H9 (cell line): ENCODE measurements around the gene PLCL1. TPM values are rescaled to one million over a fixed set of nuclear protein-coding genes. Genes with fewer than 3 reads are reported as not detected.

Source experiments
- DNase-seq: peaks from one replicate; pipeline ENCODE4 v3.0.0-alpha.2; 2017
- H2AFZ ChIP-seq: one replicate; pipeline ENCODE4 v1.6.1; 2013; ENCODE audit warnings: mild to moderate bottlenecking, low read length, control low read depth, moderate library complexity
- H2AK5ac ChIP-seq: 2 replicates; pipeline ENCODE4 v1.6.1; 2013; ENCODE audit warnings: low read length, control low read depth, mixed read lengths; ENCODE audit not compliant: insufficient read length
- H2BK120ac ChIP-seq: one replicate; pipeline ENCODE4 v1.6.1; 2013; ENCODE audit warnings: low read depth, mild to moderate bottlenecking, low read length, control low read depth, inconsistent platforms; ENCODE audit not compliant: poor library complexity, severe bottlenecking
- H2BK12ac ChIP-seq: 2 replicates; pipeline ENCODE4 v1.6.1; 2013; ENCODE audit warnings: low read length, control low read depth, mixed read lengths, low read depth; ENCODE audit not compliant: insufficient read length
- H2BK15ac ChIP-seq: 2 replicates; pipeline ENCODE4 v1.6.1; 2013; ENCODE audit warnings: low read depth, low read length, control low read depth
- H2BK20ac ChIP-seq: one replicate; pipeline ENCODE4 v1.6.1; 2013; ENCODE audit warnings: low read depth, mild to moderate bottlenecking, low read length, control low read depth, inconsistent platforms; ENCODE audit not compliant: poor library complexity, severe bottlenecking
- H2BK5ac ChIP-seq: 2 replicates; pipeline ENCODE4 v1.6.1; 2013; ENCODE audit warnings: low read length, control low read depth, mixed read lengths; ENCODE audit not compliant: insufficient read length
- H3K14ac ChIP-seq: 2 replicates; pipeline ENCODE4 v1.6.1; 2013; ENCODE audit warnings: low read length, control low read depth; ENCODE audit not compliant: insufficient read depth
- H3K18ac ChIP-seq: 2 replicates; pipeline ENCODE4 v1.6.1; 2013; ENCODE audit warnings: low read depth, mild to moderate bottlenecking, mixed read lengths, low read length, control low read depth; ENCODE audit not compliant: insufficient read length
- H3K23ac ChIP-seq: 2 replicates; pipeline ENCODE4 v1.6.1; 2013; ENCODE audit warnings: low read length, control low read depth, mixed read lengths, low read depth; ENCODE audit not compliant: insufficient read length
- H3K23me2 ChIP-seq: 2 replicates; pipeline ENCODE4 v1.6.1; 2013; ENCODE audit warnings: low read depth, mild to moderate bottlenecking, mixed read lengths, low read length, control low read depth; ENCODE audit not compliant: insufficient read length, poor library complexity, severe bottlenecking
- H3K27ac ChIP-seq: 2 replicates; pipeline ENCODE4 v1.5.1; 2013; ENCODE audit warnings: low read length, control low read depth, mixed read lengths, low read depth; ENCODE audit not compliant: insufficient read length
- H3K27me3 ChIP-seq: 2 replicates; pipeline ENCODE4 v1.6.1; 2013; ENCODE audit warnings: low read length, control low read depth, inconsistent platforms; ENCODE audit not compliant: insufficient read depth
- H3K4ac ChIP-seq: 2 replicates; pipeline ENCODE4 v1.6.1; 2013; ENCODE audit warnings: low read depth, mild to moderate bottlenecking, control low read depth, inconsistent platforms, low read length, moderate library complexity
- H3K4me1 ChIP-seq: 2 replicates; pipeline ENCODE4 v1.6.1; 2013; ENCODE audit warnings: low read length, control low read depth, inconsistent platforms; ENCODE audit not compliant: insufficient read depth
- H3K4me2 ChIP-seq: 2 replicates; pipeline ENCODE4 v1.6.1; 2013; ENCODE audit warnings: low read length, control low read depth, mixed read lengths; ENCODE audit not compliant: insufficient read length, insufficient read depth
- H3K56ac ChIP-seq: 2 replicates; pipeline ENCODE4 v1.6.1; 2013; ENCODE audit warnings: low read depth, mild to moderate bottlenecking, mixed read lengths, low read length, control low read depth; ENCODE audit not compliant: insufficient read length
- H3K79me1 ChIP-seq: 2 replicates; pipeline ENCODE4 v1.6.1; 2013; ENCODE audit warnings: low read depth, mild to moderate bottlenecking, moderate library complexity, low read length, control low read depth, inconsistent platforms; ENCODE audit not compliant: insufficient read depth, poor library complexity, severe bottlenecking
- H3K79me2 ChIP-seq: 2 replicates; pipeline ENCODE4 v1.6.1; 2013; ENCODE audit warnings: low read length, control low read depth, inconsistent platforms; ENCODE audit not compliant: insufficient read depth
- H3K9ac ChIP-seq: 2 replicates; pipeline ENCODE4 v1.6.1; 2013; ENCODE audit warnings: low read length, control low read depth, mixed read lengths; ENCODE audit not compliant: insufficient read length; ENCODE audit errors: extremely low read depth
- H3K9me3 ChIP-seq: one replicate; pipeline ENCODE4 v1.6.1; 2013; ENCODE audit warnings: low read depth, low read length, inconsistent platforms; ENCODE audit not compliant: control insufficient read depth
- H3T11ph ChIP-seq: one replicate; pipeline ENCODE4 v1.6.1; 2013; ENCODE audit warnings: mild to moderate bottlenecking, low read length, control low read depth, inconsistent platforms
- H4K20me1 ChIP-seq: one replicate; pipeline ENCODE4 v1.6.1; 2013; ENCODE audit not compliant: control insufficient read depth, insufficient read length, insufficient read depth
- H4K5ac ChIP-seq: 2 replicates; pipeline ENCODE4 v1.6.1; 2013; ENCODE audit warnings: low read depth, mild to moderate bottlenecking, mixed read lengths, low read length, control low read depth; ENCODE audit not compliant: insufficient read length
- H4K8ac ChIP-seq: replicated peaks from 2 replicates; pipeline ENCODE4 v1.6.1; 2013; ENCODE audit warnings: low read length, control low read depth, mixed read lengths, low read depth; ENCODE audit not compliant: insufficient read length
- H4K91ac ChIP-seq: 2 replicates; pipeline ENCODE4 v1.6.1; 2013; ENCODE audit warnings: low read depth, mild to moderate bottlenecking, moderate library complexity, mixed read lengths, low read length, control low read depth; ENCODE audit not compliant: insufficient read length
- H3K27ac Mint-ChIP-seq, 3 experiments: 2 replicates in 2 of 3; 3 replicates in 1 of 3; pipeline ENCODE4 v1.8.0; 2020 to 2021; ENCODE audit warnings: mixed read lengths in 3 of 3, mild to moderate bottlenecking in 1 of 3, moderate library complexity in 1 of 3
- H3K27me3 Mint-ChIP-seq: 2 replicates; pipeline ENCODE4 v1.8.0; 2021; ENCODE audit warnings: low read depth, mild to moderate bottlenecking, moderate library complexity, mixed read lengths
- H3K36me3 Mint-ChIP-seq, 3 experiments: 2 replicates in 2 of 3; 3 replicates in 1 of 3; pipeline ENCODE4 v1.8.0; 2020 to 2021; ENCODE audit warnings: low read depth in 3 of 3, mixed read lengths in 3 of 3; ENCODE audit not compliant: insufficient read depth in 1 of 3
- H3K4me1 Mint-ChIP-seq, 2 experiments: 2 replicates each; pipeline ENCODE4 v1.8.0; 2020; ENCODE audit warnings: mixed read lengths in 2 of 2
- H3K4me3 Mint-ChIP-seq, 2 experiments: 2 replicates in 1 of 2; 3 replicates in 1 of 2; pipeline ENCODE4 v1.8.0; 2020 to 2021; ENCODE audit warnings: mild to moderate bottlenecking in 2 of 2, mixed read lengths in 2 of 2, moderate library complexity in 1 of 2
- H3K9me3 Mint-ChIP-seq, 2 experiments: 2 replicates in 1 of 2; 3 replicates in 1 of 2; pipeline ENCODE4 v1.8.0; 2020; ENCODE audit warnings: mild to moderate bottlenecking in 2 of 2, mixed read lengths in 2 of 2, moderate library complexity in 1 of 2
- WGBS: extraction: QIAGEN DNeasy Blood & Tissue Kit; methylation state at CpG from one replicate; pipeline ENCODE4 v1.1.7; 2013; ENCODE audit warnings: missing lambda C conversion rate, low lambda C conversion rate, mixed read lengths; ENCODE audit not compliant: insufficient read length; ENCODE audit errors: extremely low coverage; 5-methylcytosine and 5-hydroxymethylcytosine counted together
- total RNA-seq: library from RNA; stranded (reverse); gene quantifications from 2 replicates; pipeline ENCODE4 v1.2.1, GENCODE V29; 2021
- TF ChIP-seq, protein P1 (sequence below): fragments of 200-600 bp; sonication (generic); conservative IDR thresholded peaks from 3 replicates; pipeline ENCODE4 v1.8.0; 2021; ENCODE audit warnings: antibody characterized with exemption, mild to moderate bottlenecking

Gene PLCL1
- total RNA-seq, 1 experiment from 2014 or later: 0.04 TPM

DNA sequence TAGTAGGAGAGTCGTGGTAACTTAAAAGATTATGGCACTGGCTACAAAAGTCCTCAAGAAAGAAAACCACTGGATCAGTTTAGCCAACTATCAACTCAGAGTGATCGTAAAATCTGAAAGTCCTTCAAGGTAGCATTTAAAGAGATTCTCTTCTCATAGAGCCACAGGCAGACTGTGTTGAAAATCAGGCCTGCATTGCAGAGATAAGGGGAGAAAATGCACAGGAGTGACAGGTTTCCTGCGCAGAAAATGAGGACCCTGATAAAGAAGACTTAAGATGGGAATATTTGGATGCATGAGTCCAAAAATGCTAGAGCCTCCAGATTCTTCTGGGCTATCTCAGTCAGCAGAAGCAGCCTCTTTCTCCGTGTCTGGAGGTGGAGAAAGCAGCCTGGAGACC, 360.9 kb downstream of the PLCL1 start:
- Histone ChIP-seq H4K8ac (no peak overlapping the region), H2BK15ac (no peak overlapping the region), H2BK20ac (no peak overlapping the region), H2AFZ (no peak overlapping the region), H2AK5ac (no peak overlapping the region), H3K27me3 (no peaks in the 10 kb centered on the region), H4K91ac (no peak overlapping the region), H3K9ac (no peak overlapping the region), H3K14ac (no peak overlapping the region), H2BK12ac (no peak overlapping the region), H4K5ac (no peak overlapping the region), H3K4ac (no peak overlapping the region), H3K18ac (no peak overlapping the region), H3K56ac (no peak overlapping the region), H2BK5ac (no peak overlapping the region), H3K4me2 (no peak overlapping the region), H3K9me3 (no peaks in the 10 kb centered on the region), H3K23me2 (no peaks in the 10 kb centered on the region), H4K20me1 (no peaks in the 10 kb centered on the region), H3K79me2 (no peaks in the 10 kb centered on the region), H3K79me1 (no peaks in the 10 kb centered on the region), H3K23ac (no peak overlapping the region), H3K4me1 (no peaks in the 10 kb centered on the region), H3T11ph (no peak overlapping the region), H3K27ac (no peak overlapping the region), H2BK120ac (no peak overlapping the region)
- TF ChIP-seq, protein P1, sequence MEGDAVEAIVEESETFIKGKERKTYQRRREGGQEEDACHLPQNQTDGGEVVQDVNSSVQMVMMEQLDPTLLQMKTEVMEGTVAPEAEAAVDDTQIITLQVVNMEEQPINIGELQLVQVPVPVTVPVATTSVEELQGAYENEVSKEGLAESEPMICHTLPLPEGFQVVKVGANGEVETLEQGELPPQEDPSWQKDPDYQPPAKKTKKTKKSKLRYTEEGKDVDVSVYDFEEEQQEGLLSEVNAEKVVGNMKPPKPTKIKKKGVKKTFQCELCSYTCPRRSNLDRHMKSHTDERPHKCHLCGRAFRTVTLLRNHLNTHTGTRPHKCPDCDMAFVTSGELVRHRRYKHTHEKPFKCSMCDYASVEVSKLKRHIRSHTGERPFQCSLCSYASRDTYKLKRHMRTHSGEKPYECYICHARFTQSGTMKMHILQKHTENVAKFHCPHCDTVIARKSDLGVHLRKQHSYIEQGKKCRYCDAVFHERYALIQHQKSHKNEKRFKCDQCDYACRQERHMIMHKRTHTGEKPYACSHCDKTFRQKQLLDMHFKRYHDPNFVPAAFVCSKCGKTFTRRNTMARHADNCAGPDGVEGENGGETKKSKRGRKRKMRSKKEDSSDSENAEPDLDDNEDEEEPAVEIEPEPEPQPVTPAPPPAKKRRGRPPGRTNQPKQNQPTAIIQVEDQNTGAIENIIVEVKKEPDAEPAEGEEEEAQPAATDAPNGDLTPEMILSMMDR: no peak
- Mint-ChIP-seq H3K4me1 (no peaks in the 10 kb centered on the region), H3K36me3 (no peaks in the 10 kb centered on the region), H3K27ac (no peak overlapping the region), H3K4me3 (no peak overlapping the region), H3K9me3 (no peaks in the 10 kb centered on the region), H3K27me3 (no peaks in the 10 kb centered on the region)
- DNase-seq: no peak
- no CpG with 5 or more reads among the region's 4 CpGs for WGBS
